Stimulated activated CD8-positive, alpha-beta memory T cell treated with anti-CD3 and anti-CD28 coated beads, Interleukin-12 subunit alpha, Interleukin-12 subunit beta, amount 100 ng/mL, for 4 hours (primary cell): Measurements from ENCODE around the gene DENND6B.

ENCODE experiments used
- DNase-seq: peaks from one replicate; pipeline ENCODE4 v3.0.0-alpha.2; 2020; ENCODE audit warnings: low read depth

Gene DENND6B

GRCh38 chr22:50271519-50271970 lies 55.3 kb downstream of the DENND6B start:
- DNase-seq = peak; percentile 26

DNA sequence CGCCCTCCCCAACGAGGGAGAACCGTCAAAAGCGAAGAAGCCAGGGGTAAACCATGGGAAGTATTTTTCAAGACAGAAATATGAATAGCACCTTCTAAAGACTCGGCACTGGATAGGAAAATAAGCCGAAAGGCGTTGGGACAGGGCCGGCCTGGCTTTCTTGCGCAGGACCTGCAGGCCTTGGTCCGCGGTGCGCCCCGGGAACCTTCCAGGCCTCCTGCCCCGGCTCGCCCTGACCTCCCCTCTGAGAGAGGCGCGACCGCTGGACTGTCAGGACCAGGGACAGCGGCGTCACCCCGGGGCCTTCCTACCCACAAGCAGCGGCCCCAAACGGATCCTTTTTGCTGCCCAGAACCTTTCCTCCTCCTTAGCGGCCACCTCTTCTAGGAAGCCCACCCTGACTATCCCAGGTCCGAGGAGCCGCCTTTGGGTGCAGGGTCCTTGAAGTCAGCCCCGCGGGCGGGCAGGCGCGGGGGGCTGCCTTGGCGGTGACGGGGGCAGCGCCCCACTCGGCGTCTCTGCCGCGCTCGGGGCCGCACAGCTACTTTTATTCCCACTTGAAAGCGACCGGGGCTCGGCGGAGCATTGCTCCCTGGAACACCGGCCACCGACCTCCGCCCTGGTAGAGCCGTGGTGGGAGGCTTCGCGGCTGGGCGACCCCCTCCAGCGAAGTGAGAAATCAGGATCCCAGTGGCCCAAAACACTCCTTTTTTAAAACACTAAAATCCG lies 56.0 kb downstream of the DENND6B start:
- DNase-seq = peak; percentile 50

DNA sequence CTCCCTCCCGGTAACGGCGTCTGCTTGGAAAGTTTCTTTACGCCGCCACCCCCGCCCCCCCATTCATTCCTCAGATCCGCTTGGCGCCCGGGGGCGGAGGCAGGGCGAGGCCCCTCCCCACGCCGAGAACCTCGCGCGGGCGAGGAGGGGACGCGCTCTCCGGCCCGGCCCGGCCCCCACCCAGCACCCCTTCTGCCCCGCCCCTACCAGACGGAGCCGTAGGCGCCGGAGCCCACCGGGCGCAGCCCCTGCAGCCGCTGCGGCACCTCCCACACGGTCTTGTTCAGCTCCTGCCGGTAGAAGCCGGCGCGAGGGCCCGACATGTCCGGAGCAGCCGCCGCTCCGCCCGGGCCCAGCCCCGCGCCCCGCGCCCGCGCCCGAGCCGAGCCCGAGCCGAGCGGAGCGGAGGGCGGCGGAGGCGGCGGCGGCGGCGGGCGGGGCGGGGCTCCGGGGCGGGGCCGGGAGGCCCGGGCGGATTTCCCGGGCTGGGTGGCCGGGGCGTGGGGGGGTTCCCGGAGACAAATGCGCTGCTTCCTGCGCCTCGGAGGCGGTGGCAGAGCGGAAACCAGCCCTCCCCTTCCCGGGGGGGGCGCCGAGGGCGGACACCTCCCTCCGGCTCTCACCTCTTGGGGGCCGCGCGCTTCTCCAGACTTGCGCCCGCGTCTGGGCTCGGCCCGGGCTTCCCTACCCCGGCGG lies 56.7 kb downstream of the DENND6B start, which contains the start of gene MAPK11:
Gene MAPK11 (minus strand): TSS at position 411 of the 696 bp plus-strand sequence. CDS start 88 bp downstream, at position 323.
- peak; percentile 59 for DNase-seq

DNA sequence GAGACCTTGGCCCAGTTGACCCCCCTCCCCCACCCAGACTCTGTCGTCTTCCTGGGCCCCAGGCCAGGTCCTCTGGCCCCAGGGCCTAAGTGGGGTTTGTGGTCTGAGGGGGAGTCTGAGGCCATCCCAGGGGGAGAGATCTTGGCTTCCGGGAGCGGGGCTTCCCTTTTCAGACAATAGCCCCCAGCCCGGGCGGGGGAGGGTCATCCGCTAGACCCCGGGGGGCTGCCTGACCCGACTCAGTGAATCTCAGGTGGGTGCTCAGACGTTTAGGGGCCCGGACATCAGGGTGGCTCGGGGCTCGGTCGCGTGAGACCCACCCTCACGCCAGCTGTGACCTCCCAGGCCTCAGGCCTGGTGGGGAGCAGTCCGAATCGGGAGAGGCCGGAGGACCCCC lies 57.2 kb downstream of the DENND6B start:
- DNase-seq = no peak

DNA sequence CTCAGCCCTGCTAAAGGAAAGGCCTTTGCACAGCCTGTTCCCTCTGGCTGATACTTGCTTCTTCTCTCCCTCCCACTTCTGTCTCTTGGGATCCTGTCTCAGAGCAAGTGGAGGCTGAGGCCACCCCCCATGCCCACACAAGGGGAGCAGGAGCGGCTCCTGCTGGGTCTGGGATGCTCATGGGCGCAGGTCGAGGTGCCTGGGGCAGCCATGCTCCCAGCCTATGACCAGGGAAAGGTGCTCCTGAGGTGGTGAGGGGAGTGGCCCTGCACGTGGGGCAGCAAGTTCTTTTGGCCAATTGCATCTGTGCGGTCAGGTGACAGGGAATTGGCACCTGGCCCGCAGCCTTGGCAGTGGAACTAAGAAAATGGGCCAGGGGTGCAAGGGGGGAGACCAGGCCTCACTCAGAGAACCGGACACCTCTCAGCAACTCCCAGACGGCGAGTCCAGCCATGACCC lies 58.1 kb downstream of the DENND6B start:
- no peak for DNase-seq

GRCh38 chr22:50267591-50268390 lies 59.0 kb downstream of the DENND6B start:
- DNase-seq = peak; percentile 21

DNA sequence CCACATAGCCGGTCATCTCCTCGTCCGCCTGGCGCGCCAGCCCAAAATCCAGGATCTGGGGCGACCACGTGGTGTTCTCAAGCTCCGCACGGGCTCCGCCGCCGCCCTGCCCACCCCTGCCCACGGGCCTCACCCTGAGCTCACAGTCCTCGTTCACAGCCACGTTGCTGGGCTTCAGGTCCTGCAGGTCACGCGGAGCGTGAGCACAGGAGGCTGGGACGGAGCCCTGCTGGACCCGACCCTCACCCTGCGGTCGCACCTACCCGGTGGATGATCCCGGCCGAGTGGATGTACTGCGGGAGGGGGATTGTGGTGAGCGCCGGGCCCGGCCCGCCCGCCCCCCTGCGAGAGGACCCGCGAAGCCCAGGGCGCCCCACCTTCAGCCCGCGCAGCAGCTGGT lies 59.8 kb downstream of the DENND6B start:
- no peak for DNase-seq

DNA sequence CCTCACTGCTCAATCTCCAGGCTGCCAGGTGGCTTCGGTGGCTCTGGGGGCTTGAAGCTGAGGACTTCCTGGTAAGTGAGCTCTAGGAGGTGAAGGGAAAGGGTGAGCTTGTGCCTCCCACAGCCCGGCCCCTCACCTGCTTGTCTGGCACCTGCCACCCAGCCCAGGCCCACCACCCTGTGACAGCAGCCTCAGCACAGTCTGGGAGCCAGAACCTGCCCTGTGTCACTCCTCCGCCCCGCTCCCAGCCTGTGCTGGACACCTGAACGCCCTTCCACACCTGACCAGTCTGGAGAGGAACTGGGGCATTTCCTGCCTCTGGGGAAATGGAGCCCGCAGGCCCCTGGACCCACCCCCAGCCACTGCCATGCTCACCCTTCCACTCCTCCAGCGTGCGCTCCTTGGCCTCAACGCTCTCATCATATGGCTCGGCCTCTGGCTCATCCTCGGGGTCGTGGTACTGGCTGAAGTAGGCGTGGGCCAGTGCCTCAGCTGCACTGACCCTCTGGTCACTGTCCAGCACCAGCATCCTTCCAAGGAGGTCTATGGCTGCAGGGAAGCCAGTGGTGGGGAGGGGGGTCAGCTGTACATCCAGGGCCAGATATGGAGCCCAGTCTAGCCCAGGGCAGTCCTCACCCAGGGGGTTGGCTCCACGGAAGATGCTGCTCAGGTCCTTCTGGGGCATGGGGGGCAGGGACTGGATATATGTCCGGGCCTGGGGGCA lies 61.7 kb downstream of the DENND6B start:
- DNase-seq = no peak

GRCh38 chr22:50264104-50264745 lies 62.6 kb downstream of the DENND6B start:
- DNase-seq = no peak

GRCh38 chr22:50262973-50263617 lies 63.7 kb downstream of the DENND6B start:
- DNase-seq = no peak

- no peak for DNase-seq
These were observed 64.3 kb downstream of the DENND6B start for GRCh38 chr22:50262460-50262911.

DNA sequence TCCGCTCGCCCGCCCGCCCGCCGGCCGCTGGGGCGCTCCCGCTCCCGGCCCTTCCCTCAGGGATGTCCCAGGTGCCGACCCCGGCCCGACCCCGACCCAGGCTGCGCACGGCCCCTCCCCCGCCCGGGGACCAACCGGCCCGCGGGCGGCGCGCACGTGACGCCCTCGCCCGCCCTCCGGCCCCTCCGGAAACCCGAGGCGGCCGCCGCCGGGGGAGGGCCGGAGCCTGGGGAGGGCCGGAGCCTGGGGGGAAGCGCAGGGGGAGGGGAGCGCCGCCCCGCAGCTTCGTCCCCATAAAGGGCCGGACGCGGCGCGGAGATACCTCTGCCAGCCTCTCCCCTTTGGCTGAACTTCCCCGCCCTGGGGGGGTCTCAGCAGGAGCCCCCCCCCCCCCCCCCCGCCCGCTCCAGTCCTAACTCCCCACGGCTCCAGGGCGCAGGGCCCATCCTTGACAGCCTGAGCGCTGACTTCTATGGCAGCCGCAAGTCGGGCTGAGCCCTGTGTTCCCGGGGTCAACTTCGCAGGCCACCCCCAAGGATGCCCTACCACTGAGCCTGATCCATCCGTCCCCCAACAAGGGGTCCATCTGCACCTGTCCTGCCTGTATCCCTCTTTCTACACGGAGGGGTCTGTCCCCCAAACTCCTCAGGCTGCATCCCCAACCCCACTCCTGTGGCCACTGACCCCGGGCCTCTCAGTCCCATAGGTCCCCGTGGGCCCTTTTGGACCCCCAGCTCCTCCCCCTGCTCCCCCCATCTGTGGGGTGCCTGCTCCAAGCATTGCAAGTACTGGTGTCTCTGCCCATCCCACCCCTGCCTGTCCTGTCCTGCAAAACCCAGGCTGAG lies 65.0 kb downstream of the DENND6B start, which contains the start of gene MAPK12:
Gene MAPK12 (minus strand): TSS at position 69 of the 845 bp plus-strand sequence. CDS start 174 bp downstream, outside the sequence.
- DNase-seq = no peak

DNA sequence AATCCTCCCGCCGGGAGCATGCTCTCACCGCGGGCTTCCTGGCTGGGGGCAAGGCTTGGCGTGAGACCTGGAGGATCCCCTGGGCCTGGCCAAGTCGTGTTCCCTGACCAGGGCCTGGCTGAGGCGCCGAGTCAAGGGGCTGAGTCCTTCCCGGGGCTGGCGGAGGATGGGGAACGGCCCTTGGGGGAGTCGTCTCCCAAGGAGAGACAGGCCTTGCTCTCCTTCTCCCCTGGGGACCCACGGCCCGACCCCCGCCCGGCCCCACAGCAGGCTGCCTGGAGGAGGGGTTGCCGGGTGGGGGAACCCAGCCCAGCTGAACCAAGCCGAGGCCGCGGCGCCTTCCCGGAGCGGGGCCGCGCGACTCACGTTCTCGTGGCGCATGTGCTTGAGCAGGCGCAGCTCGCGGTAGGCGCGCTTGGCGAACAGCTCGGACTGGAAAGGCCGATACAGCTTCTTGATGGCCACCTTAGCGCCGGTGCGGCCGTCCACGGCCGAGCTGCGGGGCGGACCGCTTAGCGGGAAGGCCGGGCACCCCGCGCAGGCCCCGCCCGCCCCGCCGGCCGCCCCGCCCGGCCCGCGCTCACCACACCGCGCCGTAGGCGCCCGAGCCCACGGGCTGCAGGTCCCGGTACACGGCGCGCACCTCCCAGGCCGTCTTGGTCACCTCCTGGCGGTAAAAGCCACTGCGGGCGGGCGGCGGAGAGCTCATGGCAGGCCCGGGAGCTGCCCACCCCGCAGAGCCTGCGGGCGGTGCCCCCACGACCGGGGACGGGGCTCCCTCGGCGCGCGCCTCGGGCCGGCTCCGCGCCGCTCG lies 65.8 kb downstream of the DENND6B start:
- no peak for DNase-seq

DNA sequence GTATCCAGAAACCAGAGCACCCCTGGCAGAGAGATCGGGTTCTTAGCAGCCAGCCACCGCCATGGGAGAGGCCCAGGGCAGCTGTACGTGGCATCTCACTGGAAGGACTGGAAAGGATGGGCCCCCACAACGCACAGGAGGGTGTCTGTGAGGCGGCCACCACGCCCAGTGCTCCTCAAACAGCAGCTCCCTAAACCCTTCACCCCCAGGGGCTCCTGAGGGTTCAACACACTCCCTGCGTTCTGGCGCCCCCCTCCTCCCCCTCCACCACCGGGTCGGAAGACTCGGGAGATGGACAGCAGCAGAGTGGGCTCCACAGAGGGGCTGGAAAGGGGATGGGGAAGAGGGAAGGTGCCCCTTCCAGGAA lies 66.4 kb downstream of the DENND6B start:
- DNase-seq = no peak

DNA sequence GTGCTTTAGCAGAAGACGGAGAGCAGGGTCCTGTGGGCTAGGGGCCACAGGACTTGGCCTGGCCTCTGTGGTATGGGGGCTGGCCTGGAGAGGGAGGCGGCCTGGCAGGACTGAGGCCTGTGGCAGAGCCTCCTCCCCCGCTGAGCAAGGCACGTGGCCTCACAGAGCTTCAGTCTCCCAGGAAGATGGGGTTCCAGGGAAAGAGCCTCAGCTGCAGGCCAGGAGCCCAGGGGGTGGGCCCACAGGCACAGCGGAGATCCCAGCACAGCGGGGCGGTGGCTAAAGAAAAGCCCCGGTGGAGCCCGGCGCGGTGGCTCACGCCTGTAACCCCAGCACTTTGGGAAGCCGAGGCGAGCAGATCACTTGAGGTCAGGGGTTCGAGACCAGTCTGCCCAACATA lies 67.5 kb downstream of the DENND6B start:
- no peak for DNase-seq
